Common myeloid progenitor, CD34-positive (primary cell): Measurements from ENCODE around the gene LYRM4.

ENCODE experiments used
- CTCF ChIA-PET: fragments of 350-600 bp; sonication (Branson Sonifier 250); formaldehyde crosslinking; loops from one replicate; lab custom pipeline; 2021; ENCODE audit warnings: antibody characterized with exemption; lab: Charles Lee
- POLR2A ChIA-PET: fragments of 350-600 bp; sonication (Branson Sonifier 250); formaldehyde crosslinking; loops from one replicate; lab custom pipeline; 2021; ENCODE audit warnings: antibody characterized with exemption; lab: Charles Lee
- DNase-seq, 3 donors: peaks; one replicate each; pipeline versions ENCODE4 v3.0.0 to v3.0.0-alpha.2; 2013
- H3K27ac ChIP-seq, 2 experiments: 1 replicate in 1 of 2; 2 replicates in 1 of 2; pipeline ENCODE4 v1.7.0; 2013; ENCODE audit warnings: inconsistent platforms in 2 of 2, low read length in 2 of 2, mild to moderate bottlenecking in 2 of 2, low read depth in 1 of 2, moderate library complexity in 1 of 2; ENCODE audit not compliant: severe bottlenecking in 2 of 2, insufficient read depth in 1 of 2, poor library complexity in 1 of 2
- H3K27me3 ChIP-seq, 5 experiments: replicated peaks in 2 of 5; 1 replicate in 3 of 5; 2 replicates in 2 of 5; pipeline versions ENCODE4 v1.6.1 to v1.7.0; 2013; ENCODE audit warnings: low read length in 4 of 5, mild to moderate bottlenecking in 2 of 5, moderate library complexity in 2 of 5, inconsistent platforms in 1 of 5; ENCODE audit not compliant: insufficient read depth in 5 of 5, control insufficient read depth in 4 of 5
- H3K36me3 ChIP-seq, 4 experiments: 1 replicate in 2 of 4; 2 replicates in 2 of 4; pipeline versions ENCODE4 v1.6.1 to v1.7.0; 2013; ENCODE audit warnings: low read length in 3 of 4, control low read depth in 1 of 4, mild to moderate bottlenecking in 1 of 4; ENCODE audit not compliant: control insufficient read depth in 4 of 4, insufficient read depth in 4 of 4
- H3K4me1 ChIP-seq, 4 experiments: 1 replicate in 3 of 4; 2 replicates in 1 of 4; pipeline versions ENCODE4 v1.6.1 to v1.7.1; 2013; ENCODE audit warnings: low read length in 3 of 4, mild to moderate bottlenecking in 3 of 4, control low read depth in 1 of 4, inconsistent platforms in 1 of 4, moderate library complexity in 1 of 4; ENCODE audit not compliant: control insufficient read depth in 4 of 4, insufficient read depth in 4 of 4; ENCODE audit errors: control extremely low read depth in 1 of 4
- H3K4me3 ChIP-seq, 7 experiments: 1 replicate in 4 of 7; 2 replicates in 3 of 7; pipeline versions ENCODE4 v1.5.1 to v1.7.0; 2013; ENCODE audit warnings: mild to moderate bottlenecking in 7 of 7, low read length in 6 of 7, moderate library complexity in 6 of 7, inconsistent platforms in 2 of 7, low read depth in 2 of 7, control low read depth in 1 of 7; ENCODE audit not compliant: insufficient read depth in 4 of 7, control insufficient read depth in 1 of 7; ENCODE audit errors: extremely low read depth in 1 of 7
- H3K9me3 ChIP-seq, 5 experiments: 1 replicate in 4 of 5; 2 replicates in 1 of 5; pipeline versions ENCODE4 v1.6.1 to v1.7.1; 2013; ENCODE audit warnings: low read length in 4 of 5, mild to moderate bottlenecking in 2 of 5, inconsistent platforms in 1 of 5, low read depth in 1 of 5, moderate library complexity in 1 of 5; ENCODE audit not compliant: control insufficient read depth in 4 of 5, insufficient read depth in 2 of 5; ENCODE audit errors: control extremely low read depth in 1 of 5
- WGBS: methylation state at CpG from one replicate; pipeline ENCODE4 v1.1.5; 2013; ENCODE audit not compliant: insufficient coverage; 5-methylcytosine and 5-hydroxymethylcytosine counted together

Gene LYRM4

GRCh38 chr6:5260111-5260620 is 584 bp downstream of the LYRM4 start:
- Histone ChIP-seq H3K36me3 (peaks cover 0 to 9% (median 0%) of the 10 kb centered on the region in 4 experiments), H3K9me3 (no peaks in the 10 kb centered on the region), H3K4me3 (peak overlapping the region; percentile 89 to 99 (median 98)), H3K27me3 (no peaks in the 10 kb centered on the region), H3K4me1 (peaks cover 9 to 24% (median 17%) of the 10 kb centered on the region in 4 experiments), H3K27ac (peak overlapping the region; percentile 21 to 99)
- POLR2A ChIA-PET, result interaction anchor here (1.1 kb wide), 1 partner anchor 10 kb away, joined by 3 read pairs; no protein-coding TSS in a partner anchor
- CTCF ChIA-PET, result no interaction called here
- WGBS, result 0% methylated on average over 20 of the region's 22 CpGs
- peak; percentile 63 to 92 (median 92) for DNase-seq

- Histone ChIP-seq H3K27me3 (no peaks in the 10 kb centered on the region), H3K4me1 (peaks cover 9 to 24% (median 17%) of the 10 kb centered on the region in 4 experiments), H3K9me3 (no peaks in the 10 kb centered on the region), H3K36me3 (peaks cover 0 to 9% (median 2%) of the 10 kb centered on the region in 4 experiments), H3K4me3 (peak overlapping the region in 3 of 7 experiments; percentile 91 to 99 (median 99)), H3K27ac (peak overlapping the region in 1 of 2 experiments; percentile 99)
- ChIA-PET POLR2A (no interaction called here), CTCF (no interaction called here)
- WGBS, result 93% methylated on average over 3 of the region's 3 CpGs
- DNase-seq, result peak in 1 of 3 donors; percentile 12
These were observed 1.3 kb downstream of the LYRM4 start for GRCh38 chr6:5259428-5259827.

- ChIA-PET CTCF (interaction anchor here (1.1 kb wide), 1 partner anchor 42 kb away, joined by 5 read pairs; no protein-coding TSS in a partner anchor), POLR2A (no interaction called here)
- H3K27me3 ChIP-seq, result no peaks in the 10 kb centered on the region
- no peak overlapping the region for H3K27ac ChIP-seq
- no peak overlapping the region for H3K4me3 ChIP-seq
- no peak for DNase-seq
- H3K4me1 ChIP-seq, result peaks cover 9 to 20% (median 11%) of the 10 kb centered on the region in 4 experiments
- H3K9me3 ChIP-seq, result no peaks in the 10 kb centered on the region
- WGBS, result 97% methylated on average over 8 of the region's 8 CpGs
- peaks cover 0 to 13% (median 10%) of the 10 kb centered on the region in 4 experiments for H3K36me3 ChIP-seq
These were observed 3.4 kb downstream of the LYRM4 start for GRCh38 chr6:5257400-5257799.

GRCh38 chr6:5256952-5257351 is 3.8 kb downstream of the LYRM4 start:
- POLR2A ChIA-PET, result no interaction called here
- H3K4me1 ChIP-seq, result peaks cover 4 to 16% (median 9%) of the 10 kb centered on the region in 4 experiments
- H3K27ac ChIP-seq, result no peak overlapping the region
- 95% methylated on average over 3 of the region's 3 CpGs for WGBS
- H3K9me3 ChIP-seq, result no peaks in the 10 kb centered on the region
- CTCF ChIA-PET, result interaction anchor here (1.1 kb wide), 1 partner anchor 42 kb away, joined by 5 read pairs; no protein-coding TSS in a partner anchor
- H3K27me3 ChIP-seq, result no peaks in the 10 kb centered on the region
- peaks cover 0 to 17% (median 10%) of the 10 kb centered on the region in 4 experiments for H3K36me3 ChIP-seq
- no peak for DNase-seq
- no peak overlapping the region for H3K4me3 ChIP-seq

- H3K36me3 ChIP-seq, result peaks cover 0 to 31% (median 10%) of the 10 kb centered on the region in 4 experiments
- no peak overlapping the region for H3K4me3 ChIP-seq
- WGBS, result 100% methylated on average over 1 of the region's 4 CpGs
- peaks cover 0 to 5% (median 0%) of the 10 kb centered on the region in 5 experiments for H3K9me3 ChIP-seq
- H3K27ac ChIP-seq, result no peak overlapping the region
- peak in 2 of 3 donors; percentile 11 to 13 for DNase-seq
- ChIA-PET POLR2A (no interaction called here), CTCF (no interaction called here)
- no peaks in the 10 kb centered on the region for H3K27me3 ChIP-seq
- no peaks in the 10 kb centered on the region for H3K4me1 ChIP-seq
These were observed 9.8 kb downstream of the LYRM4 start for GRCh38 chr6:5250911-5251310.

GRCh38 chr6:5250451-5250850 is 10.3 kb downstream of the LYRM4 start:
- CTCF ChIA-PET, result no interaction called here
- no CpG with 5 or more reads among the region's 3 CpGs for WGBS
- H3K27ac ChIP-seq, result no peak overlapping the region

GRCh38 chr6:5249451-5250122 is 11.2 kb downstream of the LYRM4 start:
- ChIA-PET POLR2A (no interaction called here), CTCF (interaction anchor here (1.6 kb wide), 1 partner anchor 34 kb away, joined by 4 read pairs; no protein-coding TSS in a partner anchor)
- H3K9me3 ChIP-seq, result peaks cover 0 to 5% (median 0%) of the 10 kb centered on the region in 5 experiments
- H3K4me1 ChIP-seq, result no peaks in the 10 kb centered on the region
- H3K4me3 ChIP-seq, result no peak overlapping the region
- H3K27me3 ChIP-seq, result no peaks in the 10 kb centered on the region
- H3K27ac ChIP-seq, result no peak overlapping the region
- no peak for DNase-seq
- H3K36me3 ChIP-seq, result peaks cover 0 to 34% (median 10%) of the 10 kb centered on the region in 4 experiments
- 93% methylated on average over 5 of the region's 5 CpGs for WGBS

More at GRCh38 chr6:5250451-5250850, 10.3 kb downstream of the LYRM4 start:
- POLR2A ChIA-PET, result no interaction called here
- Histone ChIP-seq H3K27me3 (no peaks in the 10 kb centered on the region), H3K9me3 (peaks cover 0 to 5% (median 0%) of the 10 kb centered on the region in 5 experiments), H3K4me1 (no peaks in the 10 kb centered on the region), H3K4me3 (no peak overlapping the region), H3K36me3 (peaks cover 0 to 34% (median 10%) of the 10 kb centered on the region in 4 experiments)
- DNase-seq, result no peak
